GM21423 (cell line): Measurements from ENCODE around the gene EPG5.

ENCODE experiments used
- ATAC-seq: cut with Tn5 transposase; IDR thresholded peaks from one replicate; pipeline ENCODE4 v1.9.1; 2021; ENCODE audit warnings: mild to moderate bottlenecking, moderate library complexity; ENCODE audit not compliant: unreplicated experiment

EPG5 gene

DNA sequence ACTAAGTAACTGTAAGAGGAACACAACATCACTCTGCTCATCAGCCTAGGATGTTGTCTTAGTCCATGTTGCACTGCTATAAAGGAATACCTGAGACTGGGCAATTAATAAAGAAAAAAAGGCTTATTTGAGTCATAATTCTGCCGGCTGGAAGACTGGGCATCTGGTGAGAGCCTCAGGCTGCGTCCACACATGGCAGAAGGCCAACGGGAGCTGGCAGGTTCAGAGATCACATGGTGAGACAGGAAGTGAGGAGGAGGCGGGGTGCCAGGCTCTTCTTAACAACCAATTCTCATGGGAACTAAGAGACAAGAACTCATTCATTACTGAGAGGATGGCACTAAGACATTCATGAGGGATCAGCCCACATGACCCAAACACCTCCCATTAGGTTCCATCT lies 46.8 kb downstream of the EPG5 start:
- no peak for ATAC-seq

DNA sequence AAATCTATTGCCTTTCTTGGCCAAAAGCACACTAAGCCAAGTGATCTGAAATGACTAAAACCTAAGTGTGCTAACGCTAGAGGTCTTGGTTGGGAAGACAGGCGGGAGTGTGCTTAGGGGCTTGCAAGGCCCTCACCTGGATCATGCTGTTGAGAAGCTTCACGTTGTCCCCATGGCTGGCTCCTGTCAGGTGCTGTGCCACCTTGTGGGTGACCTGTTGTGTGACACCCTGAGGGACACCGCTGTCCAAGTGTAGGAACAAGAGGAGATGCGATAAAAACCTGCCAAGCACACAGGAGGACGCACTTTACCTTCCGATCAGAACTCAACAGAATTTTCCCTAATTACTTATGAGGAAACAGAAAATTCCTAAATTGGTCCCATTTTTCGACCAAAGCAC lies 50.8 kb downstream of the EPG5 start:
- ATAC-seq: no peak

DNA sequence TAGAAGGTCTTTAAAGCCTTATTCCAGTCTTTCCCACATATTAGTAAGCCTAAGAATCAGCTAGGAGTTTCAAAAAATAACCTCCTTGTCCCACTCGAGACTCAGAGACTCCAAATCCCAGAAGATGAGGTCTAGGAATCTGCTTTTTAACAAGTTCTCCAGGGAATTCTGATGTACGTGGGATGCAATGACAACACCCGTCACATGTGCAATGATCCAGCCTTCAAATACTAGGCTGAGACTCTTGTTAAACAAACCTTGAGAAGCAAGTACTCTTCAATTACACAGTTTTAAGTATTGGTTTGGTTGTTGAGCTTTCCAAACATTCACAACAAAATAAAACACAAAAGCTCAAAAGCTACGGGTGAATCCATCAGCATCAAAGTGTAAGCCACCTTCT lies 53.9 kb downstream of the EPG5 start:
- ATAC-seq: no peak

DNA sequence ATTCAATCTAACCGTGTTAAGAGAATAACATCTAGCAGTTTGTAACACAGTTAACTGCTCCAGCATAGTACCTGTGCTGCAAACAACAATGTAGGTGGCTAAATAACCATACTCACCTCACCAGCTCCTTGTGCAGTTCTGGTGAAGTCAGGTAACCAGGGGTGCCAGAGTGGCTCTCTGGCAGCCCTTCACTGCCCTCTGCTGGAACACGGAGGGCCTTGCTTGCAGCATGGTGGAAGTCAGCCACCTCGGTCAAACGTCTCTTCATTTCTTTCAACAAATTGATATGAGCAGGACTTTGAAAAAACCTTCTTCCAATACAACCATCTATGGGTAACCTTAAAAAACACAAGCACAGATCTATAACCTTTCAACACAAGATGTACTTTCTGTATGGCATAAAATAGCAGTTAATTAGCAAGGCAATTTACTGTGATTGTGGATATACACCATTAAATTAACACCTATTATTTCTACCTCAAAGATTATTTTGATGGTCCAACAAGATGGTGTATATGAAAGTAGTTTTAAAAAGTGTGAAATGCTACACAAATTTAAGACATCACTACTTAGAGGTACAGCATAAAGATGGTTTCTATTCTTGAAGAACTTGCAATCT lies 56.6 kb downstream of the EPG5 start:
- ATAC-seq: peak; percentile 51

DNA sequence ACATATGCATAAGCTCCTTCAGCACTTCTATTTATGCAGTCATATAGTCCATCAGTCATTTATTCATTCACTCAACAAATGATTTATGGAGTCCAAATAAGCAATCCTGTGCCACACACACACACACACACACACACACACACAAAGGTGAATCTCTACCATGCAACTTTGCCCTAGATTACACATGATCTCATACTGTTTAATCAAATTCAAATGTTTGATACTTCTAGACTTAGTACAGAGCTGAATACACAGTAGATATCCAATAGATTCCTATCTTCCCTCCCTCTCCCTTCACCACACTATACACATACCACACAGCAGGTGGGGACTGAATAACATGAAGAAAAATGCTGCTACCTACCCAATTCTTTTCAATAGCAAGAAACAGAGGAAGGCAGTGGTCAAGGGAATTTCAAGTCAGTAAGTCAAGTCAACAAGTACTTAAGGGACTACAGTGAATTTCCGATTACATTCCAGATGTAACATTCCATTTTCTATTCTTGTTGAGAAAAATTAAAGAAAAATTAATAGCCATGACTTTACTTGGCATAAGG lies 65.4 kb downstream of the EPG5 start:
- ATAC-seq: no peak

DNA sequence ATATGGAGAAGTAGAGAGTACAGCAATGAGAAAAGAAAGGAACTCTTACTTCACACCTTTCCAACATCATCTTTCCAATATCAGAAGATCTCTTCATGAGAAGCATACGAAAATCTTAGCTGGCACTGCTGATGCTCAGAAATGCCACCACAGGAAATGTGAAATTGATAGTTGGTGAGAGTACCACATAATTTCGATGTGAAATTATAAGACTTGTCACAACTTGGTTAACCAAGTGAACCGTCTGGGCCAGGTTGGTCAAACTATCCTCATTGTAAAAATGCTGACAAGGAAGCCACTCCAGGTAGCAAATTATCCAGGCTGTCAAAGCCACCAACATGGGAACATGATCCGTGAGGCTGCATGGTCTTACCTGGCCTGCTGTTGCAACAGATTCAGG lies 66.5 kb downstream of the EPG5 start:
- ATAC-seq: no peak

DNA sequence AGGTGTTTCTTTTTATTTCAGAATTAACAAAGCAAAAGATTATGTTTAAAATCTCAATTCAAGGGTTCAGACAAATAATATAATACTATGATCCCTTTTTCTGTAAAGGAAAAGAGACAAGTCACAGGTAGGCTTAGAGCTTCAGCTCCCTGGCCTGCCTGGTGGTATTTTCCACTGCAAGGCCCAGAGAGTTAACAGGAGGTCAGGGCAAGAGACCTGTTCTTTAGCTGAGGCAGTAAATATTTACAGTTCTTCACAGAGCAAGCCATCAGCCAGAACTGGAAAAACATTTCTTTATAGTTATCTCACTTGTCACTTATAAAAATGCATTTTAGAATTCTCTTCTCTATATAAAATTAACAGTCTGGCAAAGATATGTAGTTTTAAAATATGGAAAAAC lies 70.1 kb downstream of the EPG5 start:
- no peak for ATAC-seq

DNA sequence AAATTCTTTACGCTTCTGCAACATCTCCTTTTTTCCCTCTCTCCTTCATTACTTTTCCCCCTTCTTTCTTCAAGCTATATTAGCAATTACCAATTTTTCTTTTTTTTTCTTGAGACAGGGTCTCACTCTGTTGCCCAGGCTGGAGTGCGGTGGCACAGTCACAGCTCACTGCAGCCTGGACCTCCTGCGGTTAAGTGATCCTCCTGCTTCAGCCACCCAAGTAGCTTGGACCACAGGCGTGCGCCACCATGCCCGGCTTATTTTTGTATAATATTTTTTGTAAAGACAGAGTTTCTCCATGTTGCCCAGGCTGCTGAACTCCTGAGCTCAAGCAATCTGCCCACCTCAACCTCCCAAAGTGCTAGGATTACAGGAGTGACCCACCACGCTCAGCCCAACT lies 70.7 kb downstream of the EPG5 start:
- ATAC-seq: no peak

DNA sequence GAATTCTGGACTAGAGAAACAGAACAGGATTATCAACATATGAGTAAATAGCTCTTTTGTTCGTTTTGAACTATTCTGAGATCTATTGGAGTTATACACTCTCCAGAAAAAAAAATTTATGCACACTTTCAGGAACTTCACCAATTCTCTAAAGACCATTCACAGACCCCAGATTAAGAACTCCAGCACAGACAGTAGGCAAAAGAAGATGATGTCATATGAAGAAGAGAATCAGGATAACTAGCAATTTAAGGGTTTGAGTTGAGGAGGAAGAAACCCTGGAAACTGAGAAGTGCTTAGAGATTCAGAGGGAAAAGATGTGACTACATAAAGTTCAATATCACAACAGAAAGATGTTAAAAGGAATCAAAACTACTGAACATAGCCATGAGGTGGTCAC lies 71.8 kb downstream of the EPG5 start:
- no peak for ATAC-seq

DNA sequence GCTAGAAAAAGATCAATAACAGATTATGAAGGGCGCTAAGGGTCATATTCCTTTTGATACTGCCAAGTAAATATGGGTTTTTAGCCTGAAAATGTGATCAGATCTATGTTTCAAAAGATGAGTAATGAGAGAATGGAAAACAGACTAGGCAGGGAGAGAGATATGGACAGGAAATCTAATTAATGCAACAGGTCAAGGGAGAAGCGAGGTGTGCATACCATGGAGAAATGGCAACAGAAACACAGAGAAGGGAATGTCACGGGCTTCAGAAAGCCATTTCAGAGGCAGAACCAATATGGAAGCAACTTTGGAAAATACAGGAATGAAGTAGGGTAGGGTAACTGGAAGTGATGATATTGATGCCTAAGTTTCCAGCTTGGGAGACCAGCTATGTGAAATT lies 72.3 kb downstream of the EPG5 start:
- no peak for ATAC-seq

DNA sequence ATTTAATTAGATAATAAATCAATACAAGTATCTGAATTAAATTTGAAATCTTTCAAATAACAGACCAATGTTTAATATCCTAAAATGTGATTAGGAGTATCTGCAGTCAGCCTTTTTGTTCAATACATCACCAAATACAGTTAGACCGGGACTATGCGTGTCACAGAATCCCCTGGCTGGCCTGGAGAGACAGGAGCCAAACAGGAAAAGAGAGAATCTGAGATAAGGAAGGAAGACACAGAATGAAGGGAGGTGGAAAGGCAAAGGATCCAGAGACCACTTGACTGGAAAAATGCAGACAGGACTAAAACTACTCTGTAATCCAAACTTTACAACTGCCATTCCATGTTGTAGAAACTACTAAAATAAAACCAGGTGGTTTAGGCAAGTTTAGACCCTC lies 75.3 kb downstream of the EPG5 start:
- ATAC-seq: no peak

DNA sequence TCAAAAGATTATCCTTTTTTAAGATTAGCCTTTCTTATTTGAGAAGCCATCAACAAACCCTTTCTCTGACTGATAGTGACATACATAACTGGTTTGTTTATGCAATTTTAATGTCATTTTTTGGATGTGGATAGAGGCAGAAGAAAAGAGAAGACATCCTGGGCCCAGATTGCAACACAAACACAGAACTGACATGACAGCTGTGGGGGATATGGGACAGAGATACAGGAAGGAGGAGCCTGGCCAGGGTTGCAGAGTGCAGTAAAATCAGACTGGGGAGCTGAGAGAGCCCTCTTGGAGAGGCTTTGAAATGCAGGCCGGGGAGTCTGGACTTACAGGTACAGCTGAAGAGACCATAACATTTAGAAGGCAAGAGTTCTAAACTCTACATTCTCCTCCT lies 76.5 kb downstream of the EPG5 start:
- no peak for ATAC-seq

DNA sequence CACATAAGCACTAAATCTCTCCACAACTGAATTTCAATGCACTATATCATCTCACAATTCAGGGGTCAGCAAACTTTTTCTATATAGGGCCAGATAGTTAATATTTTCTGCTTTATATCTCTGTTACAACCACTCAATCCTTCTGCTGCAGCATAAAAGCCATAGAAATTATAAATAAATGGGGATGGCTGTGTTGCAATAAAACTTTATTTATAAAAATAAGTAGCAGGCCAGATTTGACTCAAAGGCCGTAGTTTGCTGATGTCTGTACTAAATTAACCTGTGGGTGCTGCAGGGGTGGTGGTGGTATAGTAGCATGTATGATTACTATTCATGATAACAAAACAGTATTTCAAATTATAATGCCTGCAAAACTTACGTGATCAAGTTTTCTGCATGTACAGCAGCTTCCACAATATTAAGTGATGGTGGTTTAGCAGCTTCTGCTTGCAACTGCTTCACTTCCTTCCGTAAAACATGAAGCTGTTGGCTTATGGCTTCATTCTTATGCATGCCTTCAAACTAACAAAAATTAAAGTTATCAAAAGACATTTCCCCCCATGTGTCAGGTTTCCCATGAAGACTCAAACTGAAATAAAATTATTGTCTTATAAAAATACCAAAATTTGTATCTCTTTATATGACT lies 77.6 kb downstream of the EPG5 start:
- ATAC-seq: no peak

DNA sequence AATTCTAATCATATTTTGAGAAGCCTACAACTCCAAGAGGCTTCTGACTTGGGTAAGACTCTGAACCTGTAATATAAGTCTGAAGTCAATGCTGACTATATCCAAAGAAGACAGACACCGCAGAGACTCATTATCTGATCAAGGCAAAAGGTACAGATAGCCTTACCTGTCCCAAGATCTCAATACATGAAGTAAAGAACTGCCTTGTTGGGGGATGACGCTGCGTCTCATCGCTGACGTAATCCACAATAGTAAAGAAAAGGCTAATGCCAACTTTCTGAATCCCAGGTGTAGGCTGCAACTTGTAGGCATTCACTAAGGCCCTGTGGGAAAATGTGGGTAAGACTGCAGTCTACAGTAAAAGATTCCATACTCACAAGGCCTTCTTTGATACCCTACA lies 79.5 kb downstream of the EPG5 start:
- no peak for ATAC-seq

DNA sequence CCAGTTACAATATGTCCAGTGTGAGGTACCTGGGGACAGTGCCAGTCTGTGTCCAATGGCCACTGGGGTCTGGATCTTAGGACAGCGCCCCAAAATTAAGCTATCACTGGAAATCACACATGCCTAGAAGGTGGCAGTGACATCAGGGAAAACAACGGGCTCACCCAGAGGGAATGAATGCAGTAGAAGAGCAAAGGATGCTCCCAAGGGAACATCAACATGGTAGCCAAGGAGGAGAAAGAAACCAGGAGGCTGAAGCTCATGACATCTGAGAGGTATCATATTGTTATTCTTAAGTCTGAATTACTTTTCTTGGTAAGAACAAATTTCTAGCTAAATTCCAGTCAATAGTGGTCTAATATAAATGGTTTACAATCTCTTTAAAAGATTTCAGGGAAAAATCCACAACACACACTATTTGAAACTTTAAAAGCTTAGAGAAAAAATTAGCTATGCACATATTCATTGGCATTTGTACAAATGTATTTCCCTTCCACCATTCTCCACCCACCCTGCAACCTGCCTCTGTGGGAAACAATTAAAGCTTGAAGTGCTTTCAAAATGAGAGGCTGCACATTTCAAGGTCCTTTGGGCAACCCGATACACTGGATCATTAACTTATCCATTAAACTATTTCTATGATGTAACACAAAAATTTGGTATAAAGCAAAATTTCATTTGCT lies 86.1 kb downstream of the EPG5 start:
- ATAC-seq: no peak

DNA sequence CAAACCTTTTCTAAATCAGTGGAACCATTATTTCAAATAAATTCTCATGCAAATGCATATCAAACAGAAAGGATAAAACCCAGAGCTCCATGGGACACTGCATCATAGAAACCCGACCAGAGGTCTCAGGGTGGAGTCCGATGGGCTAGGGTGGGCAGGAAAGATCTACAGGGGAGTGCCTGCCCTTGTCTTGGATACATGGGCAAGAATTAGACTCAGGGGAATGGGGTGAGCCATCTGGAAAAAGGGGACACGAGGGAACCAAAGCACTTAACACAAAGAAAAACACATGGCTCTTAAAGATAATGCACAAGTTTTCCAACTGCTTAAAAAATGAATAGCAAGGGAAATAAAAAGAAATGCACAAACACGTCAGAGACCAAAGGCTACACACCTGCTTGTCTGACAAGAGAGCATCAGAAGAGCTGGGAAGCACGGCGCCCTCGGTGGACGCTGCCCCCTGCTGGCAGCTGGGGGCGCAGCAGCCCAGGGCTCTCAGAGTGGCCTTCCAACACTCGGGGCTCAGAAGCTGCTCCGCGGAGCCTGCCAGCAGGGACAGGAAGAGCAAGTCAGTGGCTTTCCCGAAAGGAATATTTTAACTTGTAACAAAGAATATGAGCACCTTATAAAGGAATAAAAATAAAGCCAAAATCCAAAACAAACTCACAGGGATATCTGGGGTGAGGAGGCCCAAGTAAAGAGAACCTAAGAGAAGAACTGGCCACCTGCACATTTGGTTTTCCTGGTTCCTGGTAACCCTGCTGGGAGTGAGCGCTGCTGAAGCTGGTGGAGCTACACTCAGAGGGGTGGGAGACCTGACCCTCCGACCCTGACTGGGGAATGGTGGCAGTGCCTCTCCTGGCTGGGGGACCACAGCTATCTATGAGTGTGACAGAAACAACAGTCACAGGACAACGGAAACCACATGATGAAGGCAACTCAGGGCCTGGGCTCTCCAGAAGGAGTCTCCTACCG lies 87.2 kb downstream of the EPG5 start:
- peak; percentile 83 for ATAC-seq

DNA sequence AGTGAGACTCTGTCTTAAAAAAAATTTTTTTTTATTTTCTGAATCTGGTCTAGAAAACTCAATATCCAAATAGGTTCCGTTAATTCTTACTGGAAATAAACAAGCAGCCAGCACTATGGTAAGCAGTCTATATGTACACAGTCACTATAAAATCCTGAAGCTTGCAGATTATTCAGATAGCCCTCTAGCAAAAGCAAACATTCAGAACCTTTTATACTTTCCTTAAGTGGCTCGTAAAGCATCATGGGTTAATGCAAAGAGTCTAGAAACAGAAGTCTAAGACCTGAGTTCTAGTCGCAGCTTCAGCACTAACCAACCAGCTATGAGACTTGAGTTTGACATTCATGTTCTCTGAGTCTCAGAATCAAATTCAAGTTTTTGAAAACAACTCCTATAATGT lies 89.7 kb downstream of the EPG5 start:
- no peak for ATAC-seq

DNA sequence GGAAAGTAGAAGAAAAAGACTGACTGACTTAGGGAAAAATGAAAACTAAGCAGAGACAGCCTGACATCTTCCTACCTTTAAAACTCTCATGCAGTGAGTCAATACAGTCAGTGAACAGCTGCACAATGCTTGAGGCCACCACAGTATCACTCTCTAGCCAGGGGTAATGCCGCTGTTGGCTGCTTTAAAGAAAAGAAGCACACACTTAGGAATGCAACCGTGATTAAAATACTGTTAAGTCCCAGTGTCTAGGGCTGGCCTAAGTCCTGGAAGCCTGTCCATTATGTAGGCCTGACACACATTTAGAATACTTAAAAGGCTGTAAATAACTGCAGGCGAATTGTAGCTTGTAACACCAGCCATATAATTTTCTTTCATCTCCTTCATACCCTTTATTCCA lies 91.0 kb downstream of the EPG5 start:
- no peak for ATAC-seq

DNA sequence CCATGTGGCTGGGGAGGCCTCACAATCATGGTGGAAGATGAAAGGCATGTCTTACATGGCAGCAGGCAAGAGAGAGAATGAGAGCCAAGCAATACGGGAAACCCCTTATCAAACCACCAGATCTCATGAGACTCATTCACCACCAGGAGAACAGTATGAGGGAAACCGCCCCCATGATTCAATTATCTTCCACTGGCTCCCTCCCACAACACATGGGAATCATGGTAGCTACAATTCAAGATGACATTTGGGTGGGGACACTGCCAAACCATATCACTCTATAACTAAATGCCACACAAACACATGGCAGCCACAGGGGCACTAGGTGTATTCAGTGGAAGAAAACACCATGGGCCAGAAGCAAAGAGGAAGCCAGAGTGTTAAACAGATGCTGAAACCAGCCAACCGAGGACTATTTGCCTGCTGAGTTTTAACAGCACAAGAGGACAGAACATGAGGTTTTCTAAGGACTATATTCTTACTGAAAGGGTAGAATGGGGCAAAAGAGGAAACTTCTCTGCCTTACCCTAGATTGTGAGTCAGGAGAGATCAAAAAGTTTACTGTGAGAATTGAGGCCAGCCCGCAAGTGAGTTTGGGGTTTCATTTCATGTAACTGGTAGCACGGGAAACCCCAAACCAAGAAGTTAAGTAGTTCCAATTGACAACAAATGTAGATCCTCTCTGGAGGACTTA lies 92.5 kb downstream of the EPG5 start:
- peak; percentile 92 for ATAC-seq

DNA sequence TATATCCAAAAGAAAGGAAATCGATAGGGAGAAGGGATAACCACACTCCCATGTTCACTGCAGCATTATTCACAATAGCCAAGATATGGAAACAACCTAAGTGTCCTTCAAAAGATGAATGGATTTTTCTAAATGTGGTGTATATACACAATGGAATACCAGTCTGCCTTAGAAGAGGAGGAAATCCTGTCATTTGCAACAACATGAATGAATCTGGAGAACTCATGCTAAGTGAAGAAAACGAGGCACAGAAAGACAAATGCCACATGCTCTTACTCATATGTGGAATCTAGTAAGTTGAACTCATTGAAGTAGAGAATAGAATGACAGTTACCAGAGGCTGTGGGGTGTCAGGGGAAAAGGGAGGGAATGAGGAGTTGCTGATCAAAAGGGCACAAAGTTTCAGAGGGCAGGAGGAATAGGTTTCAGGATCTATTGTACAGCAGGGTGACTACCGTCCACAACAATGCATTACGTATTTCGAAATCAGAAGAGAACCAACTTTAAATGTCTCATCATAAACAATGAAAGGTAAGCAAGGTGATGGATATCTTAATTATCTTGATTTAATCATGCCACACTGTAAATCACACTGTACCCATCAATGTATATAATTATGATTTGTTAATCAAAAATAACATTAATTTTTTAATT lies 95.6 kb downstream of the EPG5 start:
- no peak for ATAC-seq
